GM12878 (cell line): ENCODE results near the gene ZPBP2. TPM values are rescaled to one million over a fixed set of nuclear protein-coding genes. Genes with fewer than 3 reads are reported as not detected.

ENCODE experiments used
- BCL11A ChIP-seq: IDR thresholded peaks from 2 replicates; pipeline ENCODE4 v1.6.1; 2011; ENCODE audit warnings: low read depth, low read length
- BHLHE40 ChIP-seq, 2 experiments: fragments of 450-650 bp in 1 of 2; IDR thresholded peaks; 2 replicates each; pipeline ENCODE4 v1.6.1; 2011 to 2017; ENCODE audit warnings: low read depth in 2 of 2, borderline replicate concordance in 1 of 2, improper control_type of control experiment in 1 of 2, low read length in 1 of 2, mild to moderate bottlenecking in 1 of 2
- CBFB ChIP-seq: IDR thresholded peaks from 2 replicates; pipeline ENCODE4 v1.6.1; 2016; ENCODE audit warnings: antibody characterized with exemption, low read depth
- E2F4 ChIP-seq: IDR thresholded peaks from 2 replicates; pipeline ENCODE4 v1.6.1; 2012; ENCODE audit warnings: low read depth, low read length, improper control_type of control experiment
- HDAC2 ChIP-seq: fragments of 200-600 bp; sonication (generic); IDR thresholded peaks from 2 replicates; pipeline ENCODE4 v1.6.1; 2017
- IKZF1 ChIP-seq: fragments of 450-650 bp; conservative IDR thresholded peaks from 2 replicates; pipeline ENCODE4 v1.6.1; 2017; ENCODE audit warnings: antibody characterized with exemption, mild to moderate bottlenecking
- IKZF2 ChIP-seq, 2 experiments: fragments of 450-650 bp; IDR thresholded peaks; 2 replicates each; pipeline ENCODE4 v1.6.1; 2017; ENCODE audit warnings: mild to moderate bottlenecking in 2 of 2, moderate library complexity in 2 of 2
- JUND ChIP-seq: IDR thresholded peaks from 2 replicates; pipeline ENCODE4 v1.6.1; 2012; ENCODE audit warnings: low read depth, mild to moderate bottlenecking, low read length, improper control_type of control experiment, moderate library complexity
- KDM1A ChIP-seq: fragments of 200-600 bp; sonication (generic); IDR thresholded peaks from 2 replicates; pipeline ENCODE4 v1.6.1; 2016; ENCODE audit warnings: borderline replicate concordance
- RAD21 ChIP-seq: IDR thresholded peaks from 2 replicates; pipeline ENCODE4 v1.6.1; 2011; ENCODE audit warnings: mild to moderate bottlenecking, low read depth, low read length, moderate library complexity; ENCODE audit not compliant: insufficient read depth
- RELB ChIP-seq: fragments of 450-650 bp; IDR thresholded peaks from 2 replicates; pipeline ENCODE4 v1.6.1; 2017; ENCODE audit warnings: low read depth, mild to moderate bottlenecking, moderate library complexity
- RUNX3 ChIP-seq: IDR thresholded peaks from 2 replicates; pipeline ENCODE4 v1.6.1; 2012; ENCODE audit warnings: low read length, inconsistent platforms
- SKIL ChIP-seq: fragments of 450-650 bp; IDR thresholded peaks from 2 replicates; pipeline ENCODE4 v1.6.1; 2017; ENCODE audit warnings: mild to moderate bottlenecking, low read depth, inconsistent platforms; ENCODE audit not compliant: poor library complexity, severe bottlenecking
- SMARCA5 ChIP-seq: fragments of 450-650 bp; IDR thresholded peaks from 2 replicates; pipeline ENCODE4 v1.6.1; 2017; ENCODE audit warnings: mild to moderate bottlenecking
- TCF12 ChIP-seq: IDR thresholded peaks from 2 replicates; pipeline ENCODE4 v1.6.1; 2011; ENCODE audit warnings: low read depth, mild to moderate bottlenecking, low read length
- TCF3 ChIP-seq: IDR thresholded peaks from 2 replicates; pipeline ENCODE4 v1.6.1; 2012; ENCODE audit warnings: low read depth, mild to moderate bottlenecking, low read length, borderline replicate concordance; ENCODE audit not compliant: insufficient read depth
- TCF7 ChIP-seq: IDR thresholded peaks from 2 replicates; pipeline ENCODE4 v1.6.1; 2014; ENCODE audit warnings: antibody characterized with exemption, borderline replicate concordance
- polyA plus RNA-seq, 11 experiments: library from polyadenylated mRNA; depleted of rRNA in 4 of 11; unstranded in 6 of 11; stranded (reverse) in 5 of 11; fragments of >200 nt; fragmentation: Nextera tagmentation in 4 of 11; fragmentation: Illumina TruSeq in 1 of 11; extraction: Ambion mirVana in 4 of 11; extraction: Trizol in 1 of 11; gene quantifications; 1 replicate in 1 of 11; 2 replicates in 10 of 11; pipeline versions ENCODE4 v1.2.1 to v1.2.3, GENCODE V29; 2011 to 2016; ENCODE audit warnings: inconsistent platforms in 2 of 11, missing spikeins in 2 of 11, low read depth in 1 of 11
- total RNA-seq, 4 experiments: library from RNA; depleted of rRNA in 3 of 4; stranded (reverse); fragments of >200 nt in 3 of 4; fragmentation: Illumina TruSeq in 1 of 4; extraction: Trizol in 1 of 4; gene quantifications; 2 replicates each; pipeline versions ENCODE4 v1.2.1 to v1.2.3, GENCODE V29; 2013 to 2021
- TF ChIP-seq, protein P1 (sequence below): fragments of 450-650 bp; formaldehyde crosslinking; IDR thresholded peaks from 2 replicates; pipeline ENCODE4 v1.4.0; 2022; ENCODE audit warnings: mild to moderate bottlenecking, moderate library complexity

Gene ZPBP2
- total and polyA plus RNA-seq, 10 of the 15 experiments (the other 5 are each of a cell fraction or from before 2014, with no cell fraction given), result 0.33 to 1.0 (median 0.58) TPM

- TF ChIP-seq RELB (peak; percentile 34; the same call in 1 of the 2 replicates), HDAC2 (no peak), CBFB (0 out of 2 replicates have a peak, but pooled peaks have one; percentile 40), KDM1A (no peak), IKZF1 (peak; percentile 23), BCL11A (no peak), JUND (no peak), TCF7 (no peak), RAD21 (no peak), E2F4 (no peak), IKZF2 (IDR thresholded peaks at IDR 0.05) (peak; percentile 53 to 60; a peak in 3 of 4 replicates), RUNX3 (peak; percentile 91), TCF3 (no peak), SMARCA5 (0 out of 2 replicates have a peak, but pooled peaks have one; percentile 71), BHLHE40 (IDR thresholded peaks at IDR 0.05; ENCODE audit: borderline replicate concordance in 1 of 2, low read depth in 2 of 2, low read length in 1 of 2) (peak in 1 of 2 experiments; percentile 85; a peak in 3 of 4 replicates), SKIL (peak; percentile 50), TCF12 (no peak)
- TF ChIP-seq, protein P1, sequence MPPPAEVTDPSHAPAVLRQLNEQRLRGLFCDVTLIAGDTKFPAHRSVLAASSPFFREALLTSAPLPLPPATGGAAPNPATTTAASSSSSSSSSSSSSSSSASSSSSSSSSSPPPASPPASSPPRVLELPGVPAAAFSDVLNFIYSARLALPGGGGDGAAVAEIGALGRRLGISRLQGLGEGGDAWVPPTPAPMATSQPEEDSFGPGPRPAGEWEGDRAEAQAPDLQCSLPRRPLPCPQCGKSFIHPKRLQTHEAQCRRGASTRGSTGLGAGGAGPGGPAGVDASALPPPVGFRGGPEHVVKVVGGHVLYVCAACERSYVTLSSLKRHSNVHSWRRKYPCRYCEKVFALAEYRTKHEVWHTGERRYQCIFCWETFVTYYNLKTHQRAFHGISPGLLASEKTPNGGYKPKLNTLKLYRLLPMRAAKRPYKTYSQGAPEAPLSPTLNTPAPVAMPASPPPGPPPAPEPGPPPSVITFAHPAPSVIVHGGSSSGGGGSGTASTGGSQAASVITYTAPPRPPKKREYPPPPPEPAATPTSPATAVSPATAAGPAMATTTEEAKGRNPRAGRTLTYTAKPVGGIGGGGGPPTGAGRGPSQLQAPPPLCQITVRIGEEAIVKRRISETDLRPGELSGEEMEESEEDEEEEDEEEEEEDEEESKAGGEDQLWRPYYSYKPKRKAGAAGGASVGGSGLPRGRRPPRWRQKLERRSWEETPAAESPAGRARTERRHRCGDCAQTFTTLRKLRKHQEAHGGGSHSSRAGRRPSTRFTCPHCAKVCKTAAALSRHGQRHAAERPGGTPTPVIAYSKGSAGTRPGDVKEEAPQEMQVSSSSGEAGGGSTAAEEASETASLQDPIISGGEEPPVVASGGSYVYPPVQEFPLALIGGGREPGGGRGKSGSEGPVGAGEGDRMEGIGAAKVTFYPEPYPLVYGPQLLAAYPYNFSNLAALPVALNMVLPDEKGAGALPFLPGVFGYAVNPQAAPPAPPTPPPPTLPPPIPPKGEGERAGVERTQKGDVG (CRISPR knock-in tag), result no peak
Measured at GRCh38 chr17:39818358-39819000, 49.5 kb upstream of the ZPBP2 start (continued).
